Transverse colon (tissue), 4 donors: ENCODE data around the gene RNGTT. TPM values are rescaled to one million over a fixed set of nuclear protein-coding genes. Genes with fewer than 3 reads are reported as not detected.

Source experiments
- DNase-seq: peaks from one replicate; pipeline ENCODE4 v3.0.0-alpha.2; 2019
- H3K27ac ChIP-seq, 4 donors: fragments of 200-600 bp; sonication (generic); 2 replicates each; pipeline ENCODE4 v1.5.1; 2016 to 2018; ENCODE audit warnings: inconsistent platforms in 4 of 4
- H3K27me3 ChIP-seq: fragments of 200-600 bp; sonication (generic); 2 replicates; pipeline ENCODE4 v1.5.1; 2017; ENCODE audit warnings: inconsistent platforms
- H3K36me3 ChIP-seq, 4 donors: fragments of 200-600 bp; sonication (generic); 2 replicates each; pipeline ENCODE4 v1.5.1; 2017 to 2019; ENCODE audit warnings: inconsistent platforms in 4 of 4
- H3K4me1 ChIP-seq, 4 donors: fragments of 200-600 bp; sonication (generic); 2 replicates each; pipeline ENCODE4 v1.5.1; 2017 to 2020; ENCODE audit warnings: inconsistent platforms in 4 of 4
- H3K4me3 ChIP-seq, 4 donors: fragments of 200-600 bp; sonication (generic); 1 replicate in 1 of 4; 2 replicates in 3 of 4; pipeline versions ENCODE4 v1.5.1 to v1.6.1; 2017 to 2019; ENCODE audit warnings: inconsistent platforms in 4 of 4
- H3K9me3 ChIP-seq, 2 donors: fragments of 200-600 bp; sonication (generic); 2 replicates each; pipeline ENCODE4 v1.5.1; 2017 to 2019; ENCODE audit warnings: inconsistent platforms in 2 of 2
- CTCF ChIP-seq, 5 experiments: fragments of 200-600 bp in 3 of 5; fragments of 450-650 bp in 2 of 5; sonication (generic) in 3 of 5; IDR thresholded peaks; 1 replicate in 2 of 5; 2 replicates in 3 of 5; pipeline ENCODE4 v1.5.1; 2016 to 2017; ENCODE audit warnings: antibody characterized with exemption in 5 of 5, inconsistent platforms in 3 of 5, mild to moderate bottlenecking in 2 of 5, moderate library complexity in 1 of 5
- EP300 ChIP-seq: sonication (generic); formaldehyde crosslinking; IDR thresholded peaks from one replicate; pipeline ENCODE4 v1.6.1; 2017; ENCODE audit warnings: antibody characterized with exemption, low read depth
- POLR2A ChIP-seq: fragments of 450-650 bp; IDR thresholded peaks from one replicate; pipeline ENCODE4 v1.6.1; 2016; ENCODE audit warnings: antibody characterized with exemption, mild to moderate bottlenecking, moderate library complexity
- POLR2AphosphoS5 ChIP-seq, 3 donors: sonication (generic); formaldehyde crosslinking; IDR thresholded peaks; one replicate each; pipeline ENCODE4 v1.6.1; 2016; ENCODE audit warnings: antibody characterized with exemption in 3 of 3
- WGBS, 2 donors: methylation state at CpG; one replicate each; pipeline ENCODE4 v1.1.5; 2018; ENCODE audit warnings: low coverage in 1 of 2; 5-methylcytosine and 5-hydroxymethylcytosine counted together
- in situ Hi-C, 4 donors: fragments of 200-750 bp; cut with MboI; loops; one replicate each; pipeline versions ENCODE4 v1.15.0 to v1.15.1; 2017; ENCODE audit warnings: low sequenced_read_pairs in 3 of 4, low pct_ligation_motif_present in 1 of 4, low pct_unique_long_range_greater_than_20kb in 1 of 4
- intact Hi-C: fragments of 100-400 bp; cut with DNase I; formaldehyde crosslinking; loops from one replicate; pipeline ENCODE4 v1.15.1; 2023; ENCODE audit warnings: low total_unique reads
- total RNA-seq, 4 donors: library from RNA; depleted of rRNA; stranded (reverse); fragments of >200 nt; gene quantifications; one replicate each; pipeline ENCODE4 v1.1.0, GENCODE V29; 2016

RNGTT gene
- total RNA-seq, 4 donors from 2014 or later, result 5.4 to 20.9 (median 15.2) TPM

- in situ Hi-C loops, result no loop called here
- WGBS, 2 donors, result 100% methylated on average over 3 to 4 of the region's 4 CpGs
- no peak overlapping the region for H3K4me3 ChIP-seq
Observed at GRCh38 chr6:88669475-88669874, 293.9 kb downstream of the RNGTT start.

GRCh38 chr6:88666901-88667300 is 296.5 kb downstream of the RNGTT start:
- H3K27me3 ChIP-seq, result no peaks in the 10 kb centered on the region
- in situ Hi-C loops, result no loop called here
- DNase-seq, result no peak
- no peaks in the 10 kb centered on the region for H3K4me1 ChIP-seq
- no peak overlapping the region for H3K4me3 ChIP-seq
- no peak overlapping the region for H3K27ac ChIP-seq
- no peak for TF ChIP-seq EP300
- TF ChIP-seq CTCF (IDR thresholded peaks at IDR 0.05), result no peak
- TF ChIP-seq POLR2AphosphoS5 (IDR thresholded peaks at IDR 0.05), result no peak
- no peak for TF ChIP-seq POLR2A
- intact Hi-C loops, result no loop called here
- H3K9me3 ChIP-seq, result peaks cover 28 to 29% of the 10 kb centered on the region in 2 donors
- WGBS, 2 donors, result 95 to 100% methylated on average over 1 to 5 of the region's 5 CpGs
- H3K36me3 ChIP-seq, result peaks cover 0 to 4% (median 0%) of the 10 kb centered on the region in 4 donors

More at GRCh38 chr6:88669475-88669874, 293.9 kb downstream of the RNGTT start:
- intact Hi-C loops, result no loop called here
- no peak overlapping the region for H3K27ac ChIP-seq
- TF ChIP-seq EP300 (no peak), POLR2A (no peak), CTCF (IDR thresholded peaks at IDR 0.05) (no peak), POLR2AphosphoS5 (IDR thresholded peaks at IDR 0.05) (no peak)
- no peak for DNase-seq
- no peaks in the 10 kb centered on the region for H3K27me3 ChIP-seq
- peaks cover 0 to 4% (median 0%) of the 10 kb centered on the region in 4 donors for H3K36me3 ChIP-seq
- peaks cover 23 to 34% of the 10 kb centered on the region in 2 donors for H3K9me3 ChIP-seq
- no peaks in the 10 kb centered on the region for H3K4me1 ChIP-seq

- H3K27me3 ChIP-seq, result no peaks in the 10 kb centered on the region
- TF ChIP-seq EP300, result no peak
- H3K27ac ChIP-seq, result no peak overlapping the region
- H3K36me3 ChIP-seq, result peaks cover 0 to 3% (median 0%) of the 10 kb centered on the region in 4 donors
- intact Hi-C loops (no loop called here), in situ Hi-C loops (no loop called here)
- DNase-seq, result no peak
- WGBS, 2 donors, result 95% methylated on average over 4 of the region's 4 CpGs; no CpG with 5 or more reads in 1 of the 2 donors
- H3K4me1 ChIP-seq, result no peaks in the 10 kb centered on the region
- peaks cover 15 to 20% of the 10 kb centered on the region in 2 donors for H3K9me3 ChIP-seq
- no peak overlapping the region for H3K4me3 ChIP-seq
Observed at GRCh38 chr6:88665131-88665530, 298.3 kb downstream of the RNGTT start.

- TF ChIP-seq EP300 (no peak), POLR2AphosphoS5 (IDR thresholded peaks at IDR 0.05) (no peak), CTCF (IDR thresholded peaks at IDR 0.05) (no peak), POLR2A (no peak)
- H3K36me3 ChIP-seq, result peaks cover 0 to 3% (median 0%) of the 10 kb centered on the region in 4 donors
- peaks cover 13 to 15% of the 10 kb centered on the region in 2 donors for H3K9me3 ChIP-seq
- in situ Hi-C loops, result no loop called here
- no peaks in the 10 kb centered on the region for H3K27me3 ChIP-seq
- H3K4me3 ChIP-seq, result no peak overlapping the region
- H3K27ac ChIP-seq, result no peak overlapping the region
- DNase-seq, result no peak
- 99 to 100% methylated on average over 1 to 5 of the region's 5 CpGs for WGBS, 2 donors
- intact Hi-C loops, result no loop called here
- no peaks in the 10 kb centered on the region for H3K4me1 ChIP-seq
Observed at GRCh38 chr6:88663801-88664200, 299.6 kb downstream of the RNGTT start.

GRCh38 chr6:88662653-88663174 is 300.7 kb downstream of the RNGTT start:
- Histone ChIP-seq H3K27me3 (no peaks in the 10 kb centered on the region), H3K9me3 (peaks cover 13 to 17% of the 10 kb centered on the region in 2 donors), H3K27ac (no peak overlapping the region), H3K36me3 (peaks cover 0 to 3% (median 0%) of the 10 kb centered on the region in 4 donors), H3K4me1 (no peaks in the 10 kb centered on the region), H3K4me3 (no peak overlapping the region)
- TF ChIP-seq EP300, result no peak
- in situ Hi-C loops (no loop called here), intact Hi-C loops (no loop called here)
- DNase-seq, result no peak
- 86 to 95% methylated on average over 1 to 12 of the region's 12 CpGs for WGBS, 2 donors
